Activated naive CD4-positive, alpha-beta T cell treated with anti-CD3 and anti-CD28 coated beads, Interleukin-2, amount 50 U/mL, for 72 hours (primary cell): ENCODE results near the gene SNRNP70. TPM values are rescaled to one million over a fixed set of nuclear protein-coding genes. Genes with fewer than 3 reads are reported as not detected.
"Not testable (repeated sequence)": the region's sequence is repeated elsewhere in the genome, so short reads cannot be mapped to it uniquely, and the experiment has no call there.

Experiments
- ATAC-seq, 2 donors: fragments of 150-1000 bp; cut with Tn5 transposase; 2 replicates each; pipeline ENCODE4 v1.10.0; 2021; ENCODE audit warnings: mild to moderate bottlenecking in 2 of 2, moderate library complexity in 2 of 2
- DNase-seq, 2 donors: peaks; one replicate each; pipeline ENCODE4 v3.0.0; 2021 to 2022; ENCODE audit warnings: low spot score in 2 of 2
- H3K27ac Mint-ChIP-seq, 2 donors: one replicate each; pipeline ENCODE4 v1.8.0; 2022; ENCODE audit warnings: mild to moderate bottlenecking in 2 of 2, mixed read lengths in 2 of 2
- H3K36me3 Mint-ChIP-seq, 2 donors: one replicate each; pipeline ENCODE4 v1.8.0; 2022; ENCODE audit warnings: mixed read lengths in 2 of 2
- H3K9me3 Mint-ChIP-seq, 2 donors: one replicate each; pipeline ENCODE4 v1.8.0; 2022; ENCODE audit warnings: mixed read lengths in 2 of 2
- total RNA-seq, 2 donors: library from RNA; stranded (reverse); gene quantifications; one replicate each; pipeline ENCODE4 v1.2.3, GENCODE V29; 2022

Gene SNRNP70
- total RNA-seq, 2 donors from 2014 or later, result 127 to 233 TPM

DNA sequence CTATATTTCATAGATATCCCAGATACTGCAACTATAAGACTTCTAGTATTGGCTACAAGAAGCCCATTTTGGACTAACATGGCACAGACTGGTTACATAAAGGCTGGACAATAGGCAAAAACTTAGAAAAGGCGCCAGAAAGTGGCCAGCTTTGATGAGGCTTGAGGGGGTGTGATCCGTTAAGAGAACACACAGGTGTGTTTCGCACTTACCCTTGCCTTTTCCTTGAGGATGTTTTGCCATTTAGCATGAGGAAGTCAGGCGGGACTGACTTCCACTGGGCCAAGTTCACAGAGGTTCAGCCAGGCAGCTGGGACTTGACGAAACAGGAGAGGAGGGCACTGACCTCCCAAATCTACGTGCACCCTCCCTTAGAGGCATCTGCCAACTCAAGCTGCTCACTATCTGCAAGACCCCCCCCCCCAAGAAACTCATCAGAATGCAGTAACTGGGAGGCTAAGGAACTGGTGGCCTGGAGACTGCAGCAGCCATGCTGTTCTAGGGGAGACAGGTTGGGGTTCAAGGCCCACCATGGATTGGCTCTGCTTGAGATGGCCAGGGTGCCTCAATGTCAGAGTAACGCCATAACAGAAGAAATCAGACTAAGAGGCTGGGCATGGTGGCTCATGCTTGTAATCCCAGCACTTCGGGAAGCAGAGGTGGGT lies 24.4 kb downstream of the SNRNP70 start:
- Mint-ChIP-seq H3K9me3 (no peaks in the 10 kb centered on the region), H3K36me3 (peaks cover 10 to 22% of the 10 kb centered on the region in 2 donors), H3K27ac (no peak overlapping the region)
- no peak for ATAC-seq
- DNase-seq, result no peak

DNA sequence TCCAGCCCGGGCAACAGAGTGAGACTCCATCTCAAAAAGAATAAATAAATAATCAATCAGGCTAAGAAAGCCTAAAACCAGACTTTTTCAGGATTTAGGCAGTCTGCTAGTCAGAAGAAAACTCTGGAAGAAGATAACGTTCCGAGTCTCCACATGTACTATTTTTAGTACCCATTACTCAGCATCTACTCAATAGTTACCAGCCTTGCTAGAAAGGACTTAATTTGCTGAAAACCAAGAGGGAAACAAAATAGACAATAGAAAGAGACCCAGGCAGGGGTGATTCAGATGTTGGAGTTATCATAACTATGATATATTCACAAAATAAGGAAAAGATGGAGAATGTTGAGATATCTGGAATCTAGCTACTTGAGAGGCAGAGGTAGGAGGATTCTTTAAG lies 25.3 kb downstream of the SNRNP70 start:
- DNase-seq (no peak), ATAC-seq (no peak)
- Mint-ChIP-seq H3K27ac (no peak overlapping the region), H3K9me3 (no peaks in the 10 kb centered on the region), H3K36me3 (peaks cover 10 to 22% of the 10 kb centered on the region in 2 donors)

DNA sequence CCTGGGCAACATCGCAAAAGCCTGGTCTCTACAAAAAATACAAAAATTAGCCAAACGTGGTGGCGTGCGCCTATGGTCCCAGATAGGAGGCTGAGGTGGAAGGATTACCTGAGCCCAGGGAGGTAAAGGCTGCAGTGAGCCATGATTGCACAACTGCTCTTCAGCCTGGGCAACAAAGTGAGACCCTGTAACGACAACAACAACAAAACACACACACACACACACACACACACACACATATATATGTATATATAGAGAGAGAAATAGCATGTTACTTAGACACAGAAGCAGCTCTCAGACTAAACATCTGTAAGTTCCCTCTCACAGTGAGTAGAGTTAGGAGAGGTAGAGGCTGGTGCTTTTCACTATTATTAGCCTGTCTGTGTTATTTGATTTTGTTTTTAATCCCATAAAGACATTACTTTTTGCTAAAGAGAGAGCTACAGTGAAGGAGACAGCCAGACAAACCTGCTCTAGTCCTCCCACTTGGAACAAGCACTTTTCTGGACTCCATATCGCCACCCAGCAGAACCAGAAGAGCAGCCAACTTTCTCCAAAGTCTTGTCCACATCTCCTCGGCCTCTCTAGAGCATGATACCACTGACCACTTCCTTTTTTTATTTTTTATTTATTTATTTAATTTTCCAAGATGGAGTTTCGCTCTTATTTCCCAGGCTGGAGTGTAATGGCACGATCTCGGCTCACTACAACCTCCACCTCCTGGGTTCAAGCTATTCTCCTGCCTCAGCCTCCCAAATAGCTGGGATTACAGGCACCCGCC lies 26.2 kb downstream of the SNRNP70 start:
- ATAC-seq, result no peak
- Mint-ChIP-seq H3K27ac (no peak overlapping the region), H3K36me3 (peaks cover 10 to 22% of the 10 kb centered on the region in 2 donors), H3K9me3 (no peaks in the 10 kb centered on the region)
- no peak for DNase-seq

DNA sequence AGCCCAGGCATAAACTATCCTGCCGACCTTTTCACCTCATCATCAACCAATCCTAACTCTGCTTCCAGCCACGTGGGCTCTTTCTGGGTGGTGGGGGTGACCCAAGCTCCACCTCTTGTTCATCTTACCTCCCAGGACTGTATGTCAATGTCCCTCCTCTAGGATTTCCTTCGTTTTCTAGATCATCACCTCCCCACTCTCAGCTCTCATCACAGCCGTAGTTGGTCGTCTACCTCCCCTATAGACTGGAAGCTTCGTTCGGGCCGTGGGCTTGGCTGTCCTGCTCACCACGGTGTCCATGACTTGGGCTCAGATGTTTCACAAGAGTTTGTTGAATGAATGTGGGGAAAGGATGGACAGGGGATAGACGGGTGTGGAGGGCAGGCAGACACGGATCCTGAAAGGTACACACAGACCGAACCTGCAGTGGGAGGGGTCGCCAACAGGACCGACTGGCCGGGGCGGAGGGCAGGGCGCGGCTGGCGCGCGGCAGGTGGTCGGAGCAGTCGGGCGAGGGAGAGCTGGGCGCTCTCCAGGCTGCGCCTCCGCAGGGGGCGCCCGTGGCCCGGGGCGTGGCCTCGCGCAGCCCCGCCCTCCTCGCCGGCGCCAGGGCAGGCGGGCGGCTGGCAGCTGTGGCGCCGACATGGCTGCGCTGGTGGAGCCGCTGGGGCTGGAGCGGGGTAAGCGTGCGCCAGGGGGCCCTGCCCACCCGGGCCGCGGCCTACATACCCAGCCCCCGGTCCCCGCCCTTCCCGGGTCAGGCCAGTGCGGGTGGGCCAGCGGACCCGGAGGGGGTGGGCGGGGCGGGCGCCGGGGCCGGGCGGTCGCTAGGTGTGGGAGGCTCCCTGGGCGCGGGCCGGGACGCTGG lies 28.7 kb downstream of the SNRNP70 start, which contains the start of gene LIN7B:
Gene LIN7B (plus strand): TSS at position 609 of the 868 bp plus-strand sequence. CDS start 35 bp downstream, at position 644.
- H3K27ac Mint-ChIP-seq, result peak within 1 kb of the TSS in 1 of 2 donors; percentile 25
- H3K9me3 Mint-ChIP-seq, result no peaks in the 10 kb centered on the region
- peak; percentile 72 to 76 for ATAC-seq

DNA sequence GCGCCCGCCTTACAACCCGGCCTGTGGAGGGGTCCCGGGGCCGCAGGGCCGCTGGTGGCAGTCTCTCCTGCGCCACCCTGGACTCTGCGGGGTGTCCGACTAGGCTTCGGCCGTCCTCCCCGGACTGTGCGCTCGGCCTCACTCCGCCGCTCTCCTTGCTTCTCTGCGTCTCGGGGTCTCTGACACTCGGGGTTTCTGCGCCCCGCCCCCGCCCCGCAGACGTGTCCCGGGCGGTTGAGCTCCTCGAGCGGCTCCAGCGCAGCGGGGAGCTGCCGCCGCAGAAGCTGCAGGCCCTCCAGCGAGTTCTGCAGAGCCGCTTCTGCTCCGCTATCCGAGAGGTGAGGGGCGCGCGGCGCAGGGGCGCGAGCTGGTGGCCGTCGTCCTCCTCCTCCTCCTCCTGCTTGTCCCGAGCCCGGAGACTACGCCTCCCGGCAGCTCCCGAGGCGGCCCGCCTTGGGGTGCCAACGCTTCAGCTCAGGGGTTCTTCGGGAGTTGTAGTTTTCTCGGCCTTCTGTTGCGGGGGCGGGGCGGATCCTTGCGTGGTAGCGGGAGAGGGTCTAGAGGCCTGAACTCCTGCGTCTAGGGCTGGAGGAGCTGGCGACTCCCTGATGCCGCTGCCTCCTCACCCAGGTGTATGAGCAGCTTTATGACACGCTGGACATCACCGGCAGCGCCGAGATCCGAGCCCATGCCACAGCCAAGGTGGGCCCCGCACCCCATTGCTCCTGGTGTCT lies 29.5 kb downstream of the SNRNP70 start:
- Mint-ChIP-seq H3K36me3 (no peaks in the 10 kb centered on the region), H3K9me3 (no peaks in the 10 kb centered on the region), H3K27ac (no peak overlapping the region)
- DNase-seq (peak in 1 of 2 donors; percentile 61), ATAC-seq (peak in 1 of 2 donors; percentile 2)

More for the DNA sequence above, 28.7 kb downstream of the SNRNP70 start, which contains the start of gene LIN7B:
- H3K36me3 Mint-ChIP-seq, result peaks cover 0 to 3% of the 10 kb centered on the region in 2 donors
- DNase-seq, result peak; percentile 86 to 88

DNA sequence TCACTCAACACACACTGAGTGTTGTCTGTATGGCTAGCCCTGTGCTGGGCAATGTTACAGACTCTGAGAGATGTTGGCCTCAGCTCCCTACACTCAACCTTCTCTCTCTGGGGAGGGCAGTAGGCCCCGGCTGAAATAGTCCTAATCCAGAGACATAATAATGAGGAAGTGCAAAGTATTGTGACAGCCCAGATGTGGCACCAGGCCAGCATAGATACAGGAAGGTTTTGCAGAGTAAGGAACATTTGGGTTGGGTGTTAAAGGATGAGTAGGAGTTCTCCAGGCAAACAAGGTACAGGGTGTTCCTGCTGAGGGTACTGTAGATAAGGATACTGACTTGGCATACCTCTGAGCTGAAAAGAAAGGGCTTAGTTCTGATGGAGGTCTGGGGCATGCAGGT lies 31.3 kb downstream of the SNRNP70 start:
- Mint-ChIP-seq H3K36me3 (no peaks in the 10 kb centered on the region), H3K27ac (no peak overlapping the region), H3K9me3 (no peaks in the 10 kb centered on the region)
- DNase-seq (no peak), ATAC-seq (no peak)

DNA sequence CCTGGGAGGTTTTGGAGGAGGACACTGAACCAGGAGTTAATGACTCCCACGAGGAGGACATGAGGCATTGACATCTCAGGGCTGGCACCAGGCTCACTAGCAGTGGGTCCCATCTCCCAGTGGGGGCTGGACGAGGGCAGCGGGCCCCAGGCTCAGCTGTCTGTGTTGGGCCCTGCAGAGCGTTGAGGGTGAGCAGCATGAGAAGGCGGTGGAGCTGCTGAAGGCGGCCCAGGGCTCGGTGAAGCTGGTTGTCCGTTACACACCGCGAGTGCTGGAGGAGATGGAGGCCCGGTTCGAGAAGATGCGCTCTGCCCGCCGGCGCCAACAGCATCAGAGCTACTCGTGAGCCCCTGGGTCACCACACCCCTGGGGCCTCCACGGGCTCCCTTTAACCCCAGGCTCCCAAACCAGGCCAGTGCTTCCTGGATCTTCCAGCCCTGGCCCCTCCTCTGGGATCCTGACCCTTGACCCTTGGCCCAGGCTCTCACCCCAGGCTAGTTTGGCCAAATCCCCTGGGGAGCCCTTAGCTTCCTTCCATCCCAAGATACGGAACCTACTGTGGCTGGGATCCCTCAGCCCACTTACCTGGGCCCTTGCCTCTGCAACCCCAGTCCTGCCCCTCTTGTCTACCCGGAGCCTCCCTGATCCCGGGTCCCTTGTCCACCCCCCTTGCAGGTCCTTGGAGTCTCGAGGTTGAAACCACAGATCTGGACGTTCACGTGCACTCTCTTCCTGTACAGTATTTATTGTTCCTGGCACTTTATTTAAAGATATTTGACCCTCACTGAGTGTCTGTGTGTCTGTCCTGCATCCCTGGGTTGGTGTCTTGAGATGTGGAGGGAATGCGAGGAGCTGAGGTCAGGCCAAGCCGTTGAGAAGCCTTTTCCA lies 32.7 kb downstream of the SNRNP70 start:
- no peak for DNase-seq
- no peaks in the 10 kb centered on the region for H3K9me3 Mint-ChIP-seq
- no peak for ATAC-seq
- no peaks in the 10 kb centered on the region for H3K36me3 Mint-ChIP-seq
- peak overlapping the region; percentile 90 to 96 for H3K27ac Mint-ChIP-seq

DNA sequence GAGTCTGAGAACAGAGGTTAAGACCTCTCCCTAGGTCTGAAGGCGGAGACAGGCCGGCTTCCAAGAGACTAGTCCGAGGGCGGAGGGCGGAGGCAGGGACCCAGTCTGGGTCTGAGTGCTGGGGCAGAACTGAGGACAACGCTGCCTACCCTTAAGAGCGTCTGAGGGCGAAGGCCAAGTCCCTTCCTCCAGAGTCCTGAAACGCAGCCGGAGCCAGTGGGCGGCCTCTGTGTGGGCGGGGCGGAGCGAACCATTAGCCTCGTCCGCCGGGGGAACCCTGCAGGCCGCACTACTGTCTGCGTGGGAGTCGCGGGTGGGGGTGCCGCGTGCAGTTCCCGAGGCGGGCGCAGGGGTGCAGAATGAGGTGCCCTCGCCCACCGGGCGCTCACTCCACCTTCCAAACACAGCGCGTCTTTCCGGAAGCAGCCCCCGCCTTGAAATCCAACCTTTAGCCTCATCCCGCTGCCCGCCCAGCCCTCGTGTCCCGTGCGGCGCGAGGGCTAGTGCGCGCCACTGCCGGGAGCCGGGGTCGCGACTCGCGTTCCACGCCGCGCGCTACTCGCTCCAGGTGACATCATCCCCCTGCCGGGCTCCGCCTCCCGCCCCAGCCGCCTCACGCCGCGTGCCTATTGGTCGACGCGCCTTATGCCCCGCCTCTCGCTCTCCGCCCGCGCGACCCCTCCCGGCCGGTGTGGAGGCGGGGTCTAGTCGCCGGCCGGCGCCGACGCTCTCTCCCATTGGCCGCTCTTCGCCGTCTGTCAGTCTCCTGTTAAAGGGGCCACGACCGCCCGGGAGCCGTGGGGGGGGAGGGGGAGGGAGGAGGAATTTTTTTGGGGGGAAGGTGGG lies 33.5 kb downstream of the SNRNP70 start, which contains the start of gene C19orf73:
Gene C19orf73 (minus strand): TSS at position 579 of the 846 bp plus-strand sequence. CDS start 121 bp downstream, at position 458.
- no peaks in the 10 kb centered on the region for H3K36me3 Mint-ChIP-seq
- no peaks in the 10 kb centered on the region for H3K9me3 Mint-ChIP-seq
- H3K27ac Mint-ChIP-seq, result peak within 1 kb of the TSS; percentile 90 to 96
- DNase-seq, result peak; percentile 95
- peak; percentile 80 to 82 for ATAC-seq

DNA sequence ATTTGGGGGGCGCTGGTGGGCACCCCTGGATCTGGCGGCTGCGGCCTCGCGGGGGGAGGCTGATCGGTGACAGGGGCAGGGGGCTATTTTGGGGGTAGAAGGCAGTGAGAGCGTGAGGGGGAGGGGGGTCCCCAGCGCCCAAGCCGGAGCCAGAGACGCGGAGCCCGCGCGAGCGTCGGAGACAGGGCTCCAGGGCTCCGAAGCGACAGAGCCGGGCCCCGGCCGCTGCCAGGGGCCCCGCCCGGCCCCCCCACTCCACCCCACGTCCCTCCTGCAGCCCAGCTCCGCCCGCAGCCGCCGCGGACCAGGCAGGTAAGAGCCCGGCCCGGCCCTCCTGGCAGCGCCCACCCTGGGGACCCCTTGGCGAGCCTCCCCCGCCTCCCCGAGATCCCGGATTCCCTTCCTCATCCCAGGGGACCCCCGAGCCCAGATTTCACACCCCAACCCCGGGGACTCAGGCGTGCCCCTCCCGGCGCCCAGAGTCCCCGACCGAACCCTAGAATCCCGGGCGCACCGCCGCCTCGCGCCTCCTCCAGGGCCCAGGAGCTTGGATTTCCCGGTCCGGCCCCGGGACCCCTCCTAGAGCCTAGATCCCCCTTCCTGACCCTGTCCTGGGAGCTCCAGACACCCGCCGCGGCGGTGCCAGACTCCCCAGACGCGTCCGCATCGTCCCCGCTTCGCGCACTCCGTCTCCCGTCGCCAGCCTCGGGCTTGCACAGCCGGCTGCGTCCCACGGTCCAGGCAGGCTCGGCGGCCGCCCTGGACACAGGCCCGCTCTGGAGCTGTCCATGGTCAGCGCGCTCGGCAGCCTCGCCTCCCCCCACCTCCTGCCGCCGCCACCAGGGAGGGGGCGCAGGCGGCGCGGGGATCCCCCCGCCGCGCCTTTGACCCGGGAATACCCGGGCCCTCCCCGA lies 34.4 kb downstream of the SNRNP70 start, which contains the start of gene PPFIA3:
Gene PPFIA3 (plus strand): TSS at position 134 of the 914 bp plus-strand sequence. CDS start 8,330 bp downstream, outside the sequence.
- DNase-seq, result no peak
- Mint-ChIP-seq H3K27ac (peak within 1 kb of the TSS; percentile 90 to 96), H3K9me3 (no peaks in the 10 kb centered on the region), H3K36me3 (no peaks in the 10 kb centered on the region)
- ATAC-seq, result no peak

DNA sequence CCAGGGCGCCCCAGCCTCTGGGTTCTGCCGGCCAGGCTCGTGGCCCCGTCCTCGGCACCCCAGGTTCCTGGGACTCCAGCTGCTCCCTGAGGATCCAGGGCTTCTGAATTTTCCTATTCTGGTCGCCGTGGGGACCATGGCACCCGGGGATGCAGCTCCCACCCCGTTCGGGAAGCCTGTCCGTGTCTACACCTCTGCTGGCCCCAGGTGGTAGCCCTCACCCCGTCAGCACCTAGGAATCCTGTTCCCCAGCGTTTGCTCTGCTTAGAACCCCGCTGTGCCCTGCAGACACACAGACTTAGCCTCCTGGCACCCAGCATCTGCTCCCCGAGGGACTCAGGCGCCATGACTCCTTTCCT lies 35.1 kb downstream of the SNRNP70 start:
- H3K36me3 Mint-ChIP-seq, result no peaks in the 10 kb centered on the region
- H3K27ac Mint-ChIP-seq, result no peak overlapping the region
- DNase-seq, result no peak
- ATAC-seq, result no peak
- H3K9me3 Mint-ChIP-seq, result no peaks in the 10 kb centered on the region

DNA sequence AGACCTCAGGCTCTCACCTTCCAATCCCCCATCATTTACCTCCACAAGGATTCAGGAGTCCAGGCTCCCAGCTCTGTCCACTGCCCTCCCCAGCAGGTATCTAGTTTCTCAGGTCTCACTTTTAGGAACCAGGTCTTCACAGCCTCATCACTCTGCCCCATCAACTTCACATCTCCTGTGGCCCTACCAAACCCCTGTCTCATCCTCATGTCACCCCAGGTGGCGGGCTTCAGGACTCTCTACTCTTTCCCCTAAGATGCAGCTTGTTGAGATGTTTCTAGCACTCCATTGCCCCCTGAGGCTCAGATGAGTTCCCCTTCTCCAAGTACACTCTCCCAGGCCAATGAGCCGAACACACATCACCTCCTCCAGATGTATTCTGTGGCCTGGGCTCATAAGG lies 35.6 kb downstream of the SNRNP70 start:
- ATAC-seq (no peak), DNase-seq (no peak)
- Mint-ChIP-seq H3K36me3 (no peaks in the 10 kb centered on the region), H3K9me3 (no peaks in the 10 kb centered on the region), H3K27ac (no peak overlapping the region)

DNA sequence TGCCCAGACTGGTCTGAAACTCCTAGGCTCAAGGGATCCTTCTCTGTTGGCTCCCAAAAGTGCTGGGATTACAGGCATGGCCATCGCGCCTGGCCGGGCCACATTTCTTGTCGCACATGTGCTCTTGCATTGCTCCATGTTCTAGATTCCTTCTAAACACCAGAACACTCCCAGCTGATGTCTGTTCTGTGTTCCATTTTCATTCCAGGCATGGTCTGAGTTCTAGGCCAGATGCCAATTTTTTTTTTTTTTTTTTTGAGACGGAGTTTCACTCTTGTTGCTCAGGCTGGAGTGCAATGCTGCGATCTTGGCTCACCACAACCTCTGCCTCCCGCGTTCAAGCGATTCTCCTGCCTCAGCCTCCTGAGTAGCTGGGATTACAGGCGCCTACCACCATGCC lies 36.6 kb downstream of the SNRNP70 start:
- not testable (repeated sequence) for H3K27ac Mint-ChIP-seq, H3K36me3 Mint-ChIP-seq

DNA sequence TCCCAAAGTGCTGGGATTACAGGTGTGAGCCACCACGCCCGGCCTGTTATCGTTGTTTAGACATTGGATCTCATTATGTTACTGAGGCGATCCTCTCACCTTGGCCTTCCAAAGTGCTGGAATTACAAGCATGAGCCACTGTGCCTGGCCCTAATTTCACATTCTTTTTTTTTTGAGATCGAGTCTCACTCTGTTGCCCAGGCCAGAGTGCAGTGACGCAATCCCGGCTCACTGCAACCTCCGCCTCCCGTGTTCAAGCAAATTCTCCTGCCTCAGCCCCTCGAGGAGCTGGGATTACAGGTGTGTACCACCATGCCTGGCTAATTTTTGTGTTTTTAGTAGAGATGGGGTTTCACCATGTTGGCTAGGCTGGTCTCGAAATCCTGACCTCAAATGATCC lies 38.0 kb downstream of the SNRNP70 start:
- not testable (repeated sequence) for H3K36me3 Mint-ChIP-seq, H3K27ac Mint-ChIP-seq, ATAC-seq, DNase-seq, H3K9me3 Mint-ChIP-seq

More for the DNA sequence above, 36.6 kb downstream of the SNRNP70 start:
- ATAC-seq, DNase-seq, H3K9me3 Mint-ChIP-seq: not testable (repeated sequence)
